K562 (cell line): ENCODE data around the gene ARID3A. TPM values are rescaled to one million over a fixed set of nuclear protein-coding genes. Genes with fewer than 3 reads are reported as not detected.

Source experiments
- BMI1 ChIP-seq: fragments of 150-350 bp; IDR thresholded peaks from 2 replicates; pipeline ENCODE4 v1.6.1; 2014; ENCODE audit warnings: low read length
- CBFB ChIP-seq: sonication (generic); formaldehyde crosslinking; IDR thresholded peaks from 2 replicates; pipeline ENCODE4 v1.4.0; 2020; ENCODE audit warnings: mild to moderate bottlenecking, missing genetic modification reagents
- CTBP1 ChIP-seq: fragments of 450-650 bp; IDR thresholded peaks from 2 replicates; pipeline ENCODE4 v1.6.1; 2016; ENCODE audit warnings: borderline replicate concordance
- RBFOX2 ChIP-seq: fragments of 200-400 bp; formaldehyde crosslinking; IDR thresholded peaks from 2 replicates; pipeline ENCODE4 v1.6.1; 2017; ENCODE audit warnings: low read depth, mild to moderate bottlenecking, low read length, moderate library complexity
- RBM22 ChIP-seq: fragments of 200-400 bp; formaldehyde crosslinking; IDR thresholded peaks from 2 replicates; pipeline ENCODE4 v1.6.1; 2018; ENCODE audit warnings: low read length, low read depth; ENCODE audit not compliant: poor library complexity, severe bottlenecking
- SUPT5H ChIP-seq: fragments of 450-650 bp; IDR thresholded peaks from 2 replicates; pipeline ENCODE4 v1.6.1; 2016
- polyA plus RNA-seq, 8 experiments: library from polyadenylated mRNA; depleted of rRNA in 4 of 8; stranded (reverse) in 5 of 8; unstranded in 3 of 8; fragments of >200 nt; fragmentation: Nextera tagmentation in 2 of 8; fragmentation: Illumina TruSeq in 1 of 8; extraction: Ambion mirVana in 2 of 8; extraction: Trizol in 1 of 8; gene quantifications; 2 replicates each; pipeline versions ENCODE4 v1.2.1 to v1.2.3, GENCODE V29; 2011 to 2014; ENCODE audit warnings: inconsistent platforms in 1 of 8, missing spikeins in 1 of 8
- total RNA-seq, 7 experiments: library from RNA; depleted of rRNA in 6 of 7; stranded (reverse); fragments of >200 nt in 6 of 7; fragmentation: Illumina TruSeq in 2 of 7; extraction: Trizol in 2 of 7; gene quantifications; 2 replicates each; pipeline versions ENCODE4 v1.2.1 to v1.2.3, GENCODE V29; 2011 to 2021; ENCODE audit warnings: low replicate concordance in 1 of 7
- TF ChIP-seq, protein P1 (sequence below): fragments of 450-650 bp; IDR thresholded peaks from 2 replicates; pipeline ENCODE4 v1.6.1; 2016; ENCODE audit warnings: mild to moderate bottlenecking, moderate library complexity
- TF ChIP-seq, protein P2 (sequence below): sonication (generic); formaldehyde crosslinking; IDR thresholded peaks from 2 replicates; pipeline ENCODE4 v1.8.1; 2023; ENCODE audit warnings: mild to moderate bottlenecking, missing genetic modification reagents
- TF ChIP-seq, protein P3 (sequence below): fragments of 450-650 bp; formaldehyde crosslinking; IDR thresholded peaks from 2 replicates; pipeline ENCODE4 v1.4.0; 2022; ENCODE audit warnings: missing genetic modification characterization

Gene ARID3A
- total and polyA plus RNA-seq, 9 of the 15 experiments (the other 6 are each of a cell fraction or from before 2014, with no cell fraction given), result 1.4 to 118 (median 31.2) TPM

DNA sequence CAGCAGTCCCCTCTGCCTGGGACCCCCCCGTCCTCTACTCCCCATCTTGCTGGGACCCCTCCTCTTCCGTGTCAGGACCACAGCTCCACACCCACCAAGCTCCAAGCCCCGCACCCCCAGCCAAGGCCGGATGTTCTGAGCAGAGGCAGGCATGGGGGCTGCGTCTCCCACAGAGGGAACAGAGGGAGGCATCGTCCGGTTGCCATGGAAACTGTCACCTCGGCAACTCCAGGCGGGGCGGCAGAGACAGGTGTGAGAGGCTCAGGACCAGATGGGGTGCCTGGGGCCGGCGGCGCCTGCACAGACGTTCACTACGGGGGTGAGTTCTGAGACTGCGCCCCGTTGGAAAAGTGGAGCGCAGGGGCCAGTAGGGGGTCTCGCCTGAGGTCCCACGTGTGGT is 27.2 kb upstream of the ARID3A start (continued):
- TF ChIP-seq, protein P1, sequence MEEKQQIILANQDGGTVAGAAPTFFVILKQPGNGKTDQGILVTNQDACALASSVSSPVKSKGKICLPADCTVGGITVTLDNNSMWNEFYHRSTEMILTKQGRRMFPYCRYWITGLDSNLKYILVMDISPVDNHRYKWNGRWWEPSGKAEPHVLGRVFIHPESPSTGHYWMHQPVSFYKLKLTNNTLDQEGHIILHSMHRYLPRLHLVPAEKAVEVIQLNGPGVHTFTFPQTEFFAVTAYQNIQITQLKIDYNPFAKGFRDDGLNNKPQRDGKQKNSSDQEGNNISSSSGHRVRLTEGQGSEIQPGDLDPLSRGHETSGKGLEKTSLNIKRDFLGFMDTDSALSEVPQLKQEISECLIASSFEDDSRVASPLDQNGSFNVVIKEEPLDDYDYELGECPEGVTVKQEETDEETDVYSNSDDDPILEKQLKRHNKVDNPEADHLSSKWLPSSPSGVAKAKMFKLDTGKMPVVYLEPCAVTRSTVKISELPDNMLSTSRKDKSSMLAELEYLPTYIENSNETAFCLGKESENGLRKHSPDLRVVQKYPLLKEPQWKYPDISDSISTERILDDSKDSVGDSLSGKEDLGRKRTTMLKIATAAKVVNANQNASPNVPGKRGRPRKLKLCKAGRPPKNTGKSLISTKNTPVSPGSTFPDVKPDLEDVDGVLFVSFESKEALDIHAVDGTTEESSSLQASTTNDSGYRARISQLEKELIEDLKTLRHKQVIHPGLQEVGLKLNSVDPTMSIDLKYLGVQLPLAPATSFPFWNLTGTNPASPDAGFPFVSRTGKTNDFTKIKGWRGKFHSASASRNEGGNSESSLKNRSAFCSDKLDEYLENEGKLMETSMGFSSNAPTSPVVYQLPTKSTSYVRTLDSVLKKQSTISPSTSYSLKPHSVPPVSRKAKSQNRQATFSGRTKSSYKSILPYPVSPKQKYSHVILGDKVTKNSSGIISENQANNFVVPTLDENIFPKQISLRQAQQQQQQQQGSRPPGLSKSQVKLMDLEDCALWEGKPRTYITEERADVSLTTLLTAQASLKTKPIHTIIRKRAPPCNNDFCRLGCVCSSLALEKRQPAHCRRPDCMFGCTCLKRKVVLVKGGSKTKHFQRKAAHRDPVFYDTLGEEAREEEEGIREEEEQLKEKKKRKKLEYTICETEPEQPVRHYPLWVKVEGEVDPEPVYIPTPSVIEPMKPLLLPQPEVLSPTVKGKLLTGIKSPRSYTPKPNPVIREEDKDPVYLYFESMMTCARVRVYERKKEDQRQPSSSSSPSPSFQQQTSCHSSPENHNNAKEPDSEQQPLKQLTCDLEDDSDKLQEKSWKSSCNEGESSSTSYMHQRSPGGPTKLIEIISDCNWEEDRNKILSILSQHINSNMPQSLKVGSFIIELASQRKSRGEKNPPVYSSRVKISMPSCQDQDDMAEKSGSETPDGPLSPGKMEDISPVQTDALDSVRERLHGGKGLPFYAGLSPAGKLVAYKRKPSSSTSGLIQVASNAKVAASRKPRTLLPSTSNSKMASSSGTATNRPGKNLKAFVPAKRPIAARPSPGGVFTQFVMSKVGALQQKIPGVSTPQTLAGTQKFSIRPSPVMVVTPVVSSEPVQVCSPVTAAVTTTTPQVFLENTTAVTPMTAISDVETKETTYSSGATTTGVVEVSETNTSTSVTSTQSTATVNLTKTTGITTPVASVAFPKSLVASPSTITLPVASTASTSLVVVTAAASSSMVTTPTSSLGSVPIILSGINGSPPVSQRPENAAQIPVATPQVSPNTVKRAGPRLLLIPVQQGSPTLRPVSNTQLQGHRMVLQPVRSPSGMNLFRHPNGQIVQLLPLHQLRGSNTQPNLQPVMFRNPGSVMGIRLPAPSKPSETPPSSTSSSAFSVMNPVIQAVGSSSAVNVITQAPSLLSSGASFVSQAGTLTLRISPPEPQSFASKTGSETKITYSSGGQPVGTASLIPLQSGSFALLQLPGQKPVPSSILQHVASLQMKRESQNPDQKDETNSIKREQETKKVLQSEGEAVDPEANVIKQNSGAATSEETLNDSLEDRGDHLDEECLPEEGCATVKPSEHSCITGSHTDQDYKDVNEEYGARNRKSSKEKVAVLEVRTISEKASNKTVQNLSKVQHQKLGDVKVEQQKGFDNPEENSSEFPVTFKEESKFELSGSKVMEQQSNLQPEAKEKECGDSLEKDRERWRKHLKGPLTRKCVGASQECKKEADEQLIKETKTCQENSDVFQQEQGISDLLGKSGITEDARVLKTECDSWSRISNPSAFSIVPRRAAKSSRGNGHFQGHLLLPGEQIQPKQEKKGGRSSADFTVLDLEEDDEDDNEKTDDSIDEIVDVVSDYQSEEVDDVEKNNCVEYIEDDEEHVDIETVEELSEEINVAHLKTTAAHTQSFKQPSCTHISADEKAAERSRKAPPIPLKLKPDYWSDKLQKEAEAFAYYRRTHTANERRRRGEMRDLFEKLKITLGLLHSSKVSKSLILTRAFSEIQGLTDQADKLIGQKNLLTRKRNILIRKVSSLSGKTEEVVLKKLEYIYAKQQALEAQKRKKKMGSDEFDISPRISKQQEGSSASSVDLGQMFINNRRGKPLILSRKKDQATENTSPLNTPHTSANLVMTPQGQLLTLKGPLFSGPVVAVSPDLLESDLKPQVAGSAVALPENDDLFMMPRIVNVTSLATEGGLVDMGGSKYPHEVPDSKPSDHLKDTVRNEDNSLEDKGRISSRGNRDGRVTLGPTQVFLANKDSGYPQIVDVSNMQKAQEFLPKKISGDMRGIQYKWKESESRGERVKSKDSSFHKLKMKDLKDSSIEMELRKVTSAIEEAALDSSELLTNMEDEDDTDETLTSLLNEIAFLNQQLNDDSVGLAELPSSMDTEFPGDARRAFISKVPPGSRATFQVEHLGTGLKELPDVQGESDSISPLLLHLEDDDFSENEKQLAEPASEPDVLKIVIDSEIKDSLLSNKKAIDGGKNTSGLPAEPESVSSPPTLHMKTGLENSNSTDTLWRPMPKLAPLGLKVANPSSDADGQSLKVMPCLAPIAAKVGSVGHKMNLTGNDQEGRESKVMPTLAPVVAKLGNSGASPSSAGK, result no peak
- TF ChIP-seq, protein P2, sequence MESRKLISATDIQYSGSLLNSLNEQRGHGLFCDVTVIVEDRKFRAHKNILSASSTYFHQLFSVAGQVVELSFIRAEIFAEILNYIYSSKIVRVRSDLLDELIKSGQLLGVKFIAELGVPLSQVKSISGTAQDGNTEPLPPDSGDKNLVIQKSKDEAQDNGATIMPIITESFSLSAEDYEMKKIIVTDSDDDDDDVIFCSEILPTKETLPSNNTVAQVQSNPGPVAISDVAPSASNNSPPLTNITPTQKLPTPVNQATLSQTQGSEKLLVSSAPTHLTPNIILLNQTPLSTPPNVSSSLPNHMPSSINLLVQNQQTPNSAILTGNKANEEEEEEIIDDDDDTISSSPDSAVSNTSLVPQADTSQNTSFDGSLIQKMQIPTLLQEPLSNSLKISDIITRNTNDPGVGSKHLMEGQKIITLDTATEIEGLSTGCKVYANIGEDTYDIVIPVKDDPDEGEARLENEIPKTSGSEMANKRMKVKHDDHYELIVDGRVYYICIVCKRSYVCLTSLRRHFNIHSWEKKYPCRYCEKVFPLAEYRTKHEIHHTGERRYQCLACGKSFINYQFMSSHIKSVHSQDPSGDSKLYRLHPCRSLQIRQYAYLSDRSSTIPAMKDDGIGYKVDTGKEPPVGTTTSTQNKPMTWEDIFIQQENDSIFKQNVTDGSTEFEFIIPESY (CRISPR knock-in tag), result peak; percentile 41; the same call in 1 of the 2 replicates
- TF ChIP-seq BMI1, result peak; percentile 68
- TF ChIP-seq CBFB (CRISPR knock-in tag), result 0 out of 2 replicates have a peak, but pooled peaks have one; percentile 43
- TF ChIP-seq RBFOX2, result 0 out of 2 replicates have a peak, but pooled peaks have one; percentile 12
- TF ChIP-seq, protein P3, sequence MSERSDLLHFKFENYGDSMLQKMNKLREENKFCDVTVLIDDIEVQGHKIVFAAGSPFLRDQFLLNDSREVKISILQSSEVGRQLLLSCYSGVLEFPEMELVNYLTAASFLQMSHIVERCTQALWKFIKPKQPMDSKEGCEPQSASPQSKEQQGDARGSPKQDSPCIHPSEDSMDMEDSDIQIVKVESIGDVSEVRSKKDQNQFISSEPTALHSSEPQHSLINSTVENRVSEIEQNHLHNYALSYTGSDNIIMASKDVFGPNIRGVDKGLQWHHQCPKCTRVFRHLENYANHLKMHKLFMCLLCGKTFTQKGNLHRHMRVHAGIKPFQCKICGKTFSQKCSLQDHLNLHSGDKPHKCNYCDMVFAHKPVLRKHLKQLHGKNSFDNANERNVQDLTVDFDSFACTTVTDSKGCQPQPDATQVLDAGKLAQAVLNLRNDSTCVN (CRISPR knock-in tag), result no peak
- 0 out of 2 replicates have a peak, but pooled peaks have one; percentile 38 for TF ChIP-seq SUPT5H
- peak; percentile 94 for TF ChIP-seq RBM22
- TF ChIP-seq CTBP1, result peak; percentile 14; the same call in 1 of the 2 replicates
